ENCODE data around the gene MRPL55. TPM values are rescaled to one million over a fixed set of nuclear protein-coding genes. Genes with fewer than 3 reads are reported as not detected.

The MRPL55 gene
- total RNA-seq, 4 donors from 2014 or later, result 99.3 to 161 (median 119) TPM

DNA sequence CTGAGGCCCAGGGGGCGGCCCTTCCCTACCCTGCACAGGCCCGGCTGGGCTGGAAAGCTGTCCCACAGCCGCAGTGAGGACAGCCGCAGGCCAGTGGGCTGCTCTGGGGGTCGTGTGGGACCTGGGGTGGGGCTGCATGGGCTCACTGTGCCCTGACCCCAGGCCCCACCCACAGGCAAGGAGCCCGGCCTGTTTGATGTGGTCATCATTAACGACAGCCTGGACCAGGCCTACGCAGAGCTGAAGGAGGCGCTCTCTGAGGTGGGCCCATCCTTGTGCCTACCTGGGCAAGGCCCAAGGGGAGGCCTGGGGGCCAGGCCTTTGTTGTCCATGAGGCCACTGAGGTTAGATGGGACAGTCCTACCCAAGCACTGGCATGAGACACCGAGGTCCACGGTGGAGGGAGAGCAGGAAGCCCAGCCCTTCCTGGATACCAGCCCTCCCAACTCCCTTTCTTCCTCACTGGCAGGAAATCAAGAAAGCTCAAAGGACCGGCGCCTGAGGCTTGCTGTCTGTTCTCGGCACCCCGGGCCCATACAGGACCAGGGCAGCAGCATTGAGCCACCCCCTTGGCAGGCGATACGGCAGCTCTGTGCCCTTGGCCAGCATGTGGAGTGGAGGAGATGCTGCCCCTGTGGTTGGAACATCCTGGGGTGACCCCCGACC is 39.2 kb upstream of the MRPL55 start:
- Histone ChIP-seq H3K27ac (peak overlapping the region; percentile 73), H3K36me3 (peaks cover 40% of the 10 kb centered on the region), H3K4me3 (no peak overlapping the region), H3K9me3 (no peaks in the 10 kb centered on the region), H3K27me3 (no peaks in the 10 kb centered on the region), H3K4me1 (peaks cover 81% of the 10 kb centered on the region)
- peak in 1 of 2 donors; percentile 67 for DNase-seq (ENCODE audit: low spot score in 2 of 2)
- TF ChIP-seq POLR2A (IDR thresholded peaks at IDR 0.05), result no peak
- TF ChIP-seq POLR2AphosphoS5 (IDR thresholded peaks at IDR 0.05), result no peak
- no peak for TF ChIP-seq EP300 (IDR thresholded peaks at IDR 0.05)
- TF ChIP-seq, protein P1, sequence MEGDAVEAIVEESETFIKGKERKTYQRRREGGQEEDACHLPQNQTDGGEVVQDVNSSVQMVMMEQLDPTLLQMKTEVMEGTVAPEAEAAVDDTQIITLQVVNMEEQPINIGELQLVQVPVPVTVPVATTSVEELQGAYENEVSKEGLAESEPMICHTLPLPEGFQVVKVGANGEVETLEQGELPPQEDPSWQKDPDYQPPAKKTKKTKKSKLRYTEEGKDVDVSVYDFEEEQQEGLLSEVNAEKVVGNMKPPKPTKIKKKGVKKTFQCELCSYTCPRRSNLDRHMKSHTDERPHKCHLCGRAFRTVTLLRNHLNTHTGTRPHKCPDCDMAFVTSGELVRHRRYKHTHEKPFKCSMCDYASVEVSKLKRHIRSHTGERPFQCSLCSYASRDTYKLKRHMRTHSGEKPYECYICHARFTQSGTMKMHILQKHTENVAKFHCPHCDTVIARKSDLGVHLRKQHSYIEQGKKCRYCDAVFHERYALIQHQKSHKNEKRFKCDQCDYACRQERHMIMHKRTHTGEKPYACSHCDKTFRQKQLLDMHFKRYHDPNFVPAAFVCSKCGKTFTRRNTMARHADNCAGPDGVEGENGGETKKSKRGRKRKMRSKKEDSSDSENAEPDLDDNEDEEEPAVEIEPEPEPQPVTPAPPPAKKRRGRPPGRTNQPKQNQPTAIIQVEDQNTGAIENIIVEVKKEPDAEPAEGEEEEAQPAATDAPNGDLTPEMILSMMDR (IDR thresholded peaks at IDR 0.05), result no peak
- 34% methylated on average over 5 of the region's 18 CpGs for WGBS

DNA sequence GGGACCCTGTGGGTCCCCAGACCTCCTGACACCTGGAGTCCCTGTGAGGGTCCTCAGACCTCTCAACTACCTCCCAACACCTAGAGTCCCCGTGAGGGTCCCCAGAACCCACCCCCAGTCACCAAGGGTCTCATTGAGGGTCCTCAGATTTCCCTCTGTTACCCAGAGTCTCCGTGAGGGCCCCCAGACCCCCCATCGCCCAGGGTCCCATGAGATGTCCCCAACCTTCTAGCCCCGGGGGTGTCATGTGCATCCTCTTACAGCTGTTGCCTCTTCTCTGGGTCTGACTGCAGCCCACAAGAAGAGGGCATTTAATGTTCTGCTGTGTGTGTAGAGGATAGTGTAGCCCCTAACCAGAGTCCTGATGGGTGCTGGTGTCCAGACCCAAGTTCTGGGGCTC is 38.7 kb upstream of the MRPL55 start:
- Histone ChIP-seq H3K27me3 (no peaks in the 10 kb centered on the region), H3K27ac (peak overlapping the region; percentile 27), H3K4me3 (no peak overlapping the region), H3K9me3 (no peaks in the 10 kb centered on the region), H3K4me1 (peaks cover 87% of the 10 kb centered on the region), H3K36me3 (peaks cover 40% of the 10 kb centered on the region)
- TF ChIP-seq, protein P1 (IDR thresholded peaks at IDR 0.05), result no peak
- TF ChIP-seq POLR2AphosphoS5 (IDR thresholded peaks at IDR 0.05), result no peak
- TF ChIP-seq EP300 (IDR thresholded peaks at IDR 0.05), result no peak
- TF ChIP-seq POLR2A (IDR thresholded peaks at IDR 0.05), result no peak
- 90% methylated on average over 2 of the region's 4 CpGs for WGBS
- peak in 1 of 2 donors; percentile 58 for DNase-seq (ENCODE audit: low spot score in 2 of 2)

DNA sequence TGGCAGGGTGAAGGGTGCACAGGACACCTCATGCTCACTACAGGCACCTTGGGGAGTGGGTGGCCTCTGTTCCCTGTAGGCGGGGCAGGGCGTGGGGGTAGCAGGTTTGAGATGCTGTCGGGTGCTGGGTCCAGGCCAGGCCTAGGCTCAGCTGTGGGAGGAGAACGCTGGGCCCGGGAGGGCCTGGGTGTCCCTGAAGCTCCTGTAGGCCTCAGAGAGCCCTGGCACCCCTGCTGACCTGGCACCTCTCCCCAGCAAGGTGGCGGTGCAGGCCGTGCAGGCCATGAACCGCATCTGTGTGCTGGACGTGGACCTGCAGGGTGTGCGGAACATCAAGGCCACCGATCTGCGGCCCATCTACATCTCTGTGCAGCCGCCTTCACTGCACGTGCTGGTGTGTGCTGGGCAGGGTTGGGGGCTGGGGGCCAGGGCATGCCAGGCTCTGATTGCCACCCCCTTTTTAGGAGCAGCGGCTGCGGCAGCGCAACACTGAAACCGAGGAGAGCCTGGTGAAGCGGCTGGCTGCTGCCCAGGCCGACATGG is 38.1 kb upstream of the MRPL55 start:
- Histone ChIP-seq H3K9me3 (no peaks in the 10 kb centered on the region), H3K27ac (no peak overlapping the region), H3K27me3 (no peaks in the 10 kb centered on the region), H3K4me3 (no peak overlapping the region), H3K4me1 (peaks cover 92% of the 10 kb centered on the region), H3K36me3 (peaks cover 40% of the 10 kb centered on the region)
- TF ChIP-seq, protein P1 (IDR thresholded peaks at IDR 0.05), result no peak
- TF ChIP-seq EP300 (IDR thresholded peaks at IDR 0.05) (no peak), POLR2A (IDR thresholded peaks at IDR 0.05) (no peak), POLR2AphosphoS5 (IDR thresholded peaks at IDR 0.05) (no peak)
- WGBS, result 93% methylated on average over 3 of the region's 20 CpGs
- DNase-seq (ENCODE audit: low spot score in 2 of 2), result peak in 1 of 2 donors; percentile 64

DNA sequence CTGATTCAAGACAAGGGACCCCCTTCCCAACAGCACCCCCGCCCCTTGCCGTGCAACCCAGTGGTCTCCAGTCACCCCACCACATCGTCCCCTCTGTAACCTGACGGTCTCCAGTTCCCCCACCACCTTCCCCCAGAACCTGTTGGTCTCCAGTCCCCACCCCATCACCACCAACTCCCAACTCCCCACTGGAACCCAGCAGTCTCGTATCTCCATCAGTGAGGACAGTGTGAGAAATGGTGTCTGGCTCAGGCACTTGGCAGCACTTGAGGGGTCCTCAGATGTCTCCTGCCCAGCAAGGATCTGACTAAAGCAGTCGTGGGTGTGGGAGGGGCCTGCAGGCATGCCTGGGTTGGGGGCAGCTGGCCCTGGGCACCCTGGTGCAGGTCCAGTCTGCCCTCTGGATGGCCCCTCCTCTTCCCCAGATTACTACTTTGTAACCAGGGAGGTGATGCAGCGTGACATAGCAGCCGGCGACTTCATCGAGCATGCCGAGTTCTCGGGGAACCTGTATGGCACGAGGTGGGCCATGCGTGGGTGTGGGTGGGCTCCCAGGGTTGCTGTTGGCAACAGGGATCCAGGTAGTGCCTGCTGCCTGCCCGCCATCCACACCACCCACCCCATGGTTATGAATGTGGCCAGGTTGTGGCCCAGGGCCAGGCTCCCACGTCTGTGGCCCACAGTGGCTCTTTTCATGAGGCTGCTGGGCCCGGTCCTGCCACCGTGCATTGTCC is 37.5 kb upstream of the MRPL55 start:
- peak in 1 of 2 donors; percentile 54 for DNase-seq (ENCODE audit: low spot score in 2 of 2)
- Histone ChIP-seq H3K4me3 (no peak overlapping the region), H3K9me3 (no peaks in the 10 kb centered on the region), H3K27ac (no peak overlapping the region), H3K4me1 (peaks cover 97% of the 10 kb centered on the region), H3K36me3 (peaks cover 40% of the 10 kb centered on the region), H3K27me3 (no peaks in the 10 kb centered on the region)
- 84% methylated on average over 14 of the region's 18 CpGs for WGBS
- TF ChIP-seq EP300 (IDR thresholded peaks at IDR 0.05) (no peak), POLR2A (IDR thresholded peaks at IDR 0.05) (no peak), POLR2AphosphoS5 (IDR thresholded peaks at IDR 0.05) (no peak)
- TF ChIP-seq, protein P1 (IDR thresholded peaks at IDR 0.05), result no peak

All from suprapubic skin (tissue), 4 donors.